GM18498 (cell line): ENCODE data around the gene PARD3.
"Not testable (repeated sequence)": the region's sequence is repeated elsewhere in the genome, so short reads cannot be mapped to it uniquely, and the experiment has no call there.

ENCODE experiments used
- ATAC-seq: cut with Tn5 transposase; IDR thresholded peaks from one replicate; pipeline ENCODE4 v1.9.1; 2021; ENCODE audit warnings: mild to moderate bottlenecking, moderate library complexity; ENCODE audit not compliant: unreplicated experiment

Gene PARD3

DNA sequence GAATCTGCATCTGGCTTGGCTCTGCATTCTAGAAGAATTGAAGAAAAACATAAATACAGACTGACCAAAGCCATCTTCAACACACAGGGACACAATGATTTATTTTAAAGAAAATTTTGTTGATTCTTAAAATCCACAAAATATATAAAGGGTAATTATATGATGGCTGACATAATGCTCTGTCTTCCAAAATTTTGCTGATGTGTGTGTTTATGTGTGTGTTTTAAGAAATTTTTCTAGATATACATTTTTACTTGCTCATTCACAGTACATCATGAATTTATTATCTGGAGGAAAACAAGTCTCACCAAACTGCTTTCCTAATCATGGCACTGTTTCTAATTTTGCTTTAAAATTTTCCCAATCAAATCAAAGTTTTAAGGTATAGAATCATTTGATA, 442.6 kb downstream of the PARD3 start:
- ATAC-seq, result no peak

DNA sequence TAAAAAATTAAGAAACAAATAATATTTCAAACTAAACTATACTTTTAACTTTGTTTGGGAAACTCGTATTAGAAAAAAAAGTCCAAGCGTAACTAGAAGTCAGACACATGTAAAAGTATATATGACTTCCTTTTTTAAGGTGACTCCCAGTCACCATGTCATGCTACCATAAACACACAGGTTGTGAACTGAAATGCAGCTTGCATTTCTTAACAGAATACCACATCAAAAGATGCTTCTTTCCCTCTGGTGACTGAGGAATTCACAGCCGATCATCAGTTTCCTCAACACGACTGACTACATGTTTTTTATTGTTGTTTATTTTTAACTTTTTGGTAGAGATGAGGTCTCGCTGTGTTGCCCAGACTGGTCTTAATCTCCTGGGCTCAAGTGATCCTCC, 445.0 kb downstream of the PARD3 start:
- ATAC-seq, result no peak

DNA sequence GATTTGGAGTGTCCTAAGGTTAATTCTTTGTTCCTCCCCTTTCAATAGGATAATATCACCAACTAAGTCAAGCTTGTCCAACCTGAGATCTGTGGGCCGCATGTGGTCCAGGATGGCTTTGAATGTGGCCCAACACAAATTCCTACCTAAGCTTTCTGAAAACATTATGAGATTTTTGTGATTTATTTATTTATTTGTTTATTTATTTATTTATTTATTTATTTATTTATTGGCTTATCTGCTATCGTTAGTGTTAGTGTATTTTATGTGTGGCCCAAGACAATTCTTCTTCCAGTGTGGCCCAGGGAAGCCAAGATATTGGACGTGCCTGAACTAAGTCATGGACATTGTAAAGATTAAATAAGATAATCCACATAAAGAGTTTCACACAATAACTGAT, 446.0 kb downstream of the PARD3 start:
- no peak for ATAC-seq

DNA sequence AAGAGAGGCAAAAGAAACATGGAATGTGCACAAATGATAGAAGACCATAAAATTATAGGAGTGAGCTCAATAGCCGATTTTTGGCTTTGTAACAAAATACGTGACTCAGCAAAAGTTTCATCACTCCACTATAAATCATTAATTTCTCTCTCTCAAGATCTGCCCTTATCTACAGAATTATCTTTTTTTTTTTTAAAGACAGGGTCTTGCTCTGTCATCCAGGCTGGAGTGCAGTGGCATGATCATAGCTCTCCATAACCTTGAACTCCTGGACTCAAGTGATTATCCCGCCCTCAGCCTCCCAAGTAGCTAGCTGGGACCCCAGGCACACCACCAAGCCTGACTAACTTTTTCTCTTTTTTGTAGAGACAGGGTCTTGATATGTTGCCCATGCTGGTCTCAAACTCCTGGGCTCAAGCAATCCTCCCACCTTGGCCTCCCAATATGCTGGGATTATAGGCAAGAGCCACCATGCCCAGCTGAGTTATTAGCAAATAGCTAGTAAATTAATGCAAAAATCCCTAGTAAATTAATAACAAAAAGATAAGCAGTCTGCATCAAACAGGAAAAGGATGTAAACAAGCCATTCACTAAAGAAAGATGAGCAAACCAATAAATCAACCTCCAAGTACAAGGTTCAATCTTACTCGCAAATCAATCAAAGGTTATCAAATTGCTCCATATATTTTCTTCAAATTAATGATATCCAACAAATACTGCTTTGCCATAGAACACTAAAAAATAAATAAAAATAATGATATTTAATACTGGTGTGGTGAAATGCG, 450.7 kb downstream of the PARD3 start:
- ATAC-seq, result no peak

DNA sequence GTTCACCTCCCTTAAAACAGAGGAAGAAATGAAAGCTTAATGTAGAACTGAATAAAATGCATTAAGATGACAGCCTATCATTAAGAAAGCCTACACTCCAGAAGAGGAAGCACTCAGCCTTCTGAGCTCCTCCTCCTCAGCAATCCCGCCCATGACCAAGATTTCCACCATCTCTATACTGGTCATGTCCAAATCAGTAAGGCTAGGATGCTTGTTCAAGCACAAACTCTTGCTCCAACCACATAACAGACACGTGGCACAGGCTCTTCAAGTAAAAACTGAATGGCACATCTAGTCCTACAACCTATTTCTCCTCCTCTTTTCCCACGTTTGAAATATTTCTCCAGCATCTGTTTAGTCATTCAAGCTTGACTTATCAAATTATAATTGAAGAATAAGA, 454.1 kb downstream of the PARD3 start:
- no peak for ATAC-seq

DNA sequence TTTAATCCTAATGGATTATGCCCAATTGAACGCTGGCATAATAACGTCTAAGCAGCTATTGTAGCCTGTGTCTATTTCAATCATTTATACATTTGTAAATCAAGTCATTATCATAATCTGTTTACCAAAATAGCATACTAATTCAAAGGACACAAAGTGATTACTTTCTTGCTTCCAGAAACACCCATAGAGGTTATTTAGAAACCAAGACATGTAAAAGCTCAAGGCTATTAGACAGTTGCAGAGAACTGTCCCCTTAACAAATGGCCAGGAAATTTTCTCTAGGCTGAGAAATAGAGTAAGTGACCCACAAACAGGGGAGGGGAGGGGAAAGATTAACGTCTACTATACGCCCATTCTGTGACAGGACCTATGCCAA, 455.7 kb downstream of the PARD3 start:
- no peak for ATAC-seq

- no peak for ATAC-seq
Measured at GRCh38 chr10:34358729-34359434, 456.2 kb downstream of the PARD3 start.

GRCh38 chr10:34356463-34356862, 458.6 kb downstream of the PARD3 start:
- no peak for ATAC-seq

- not testable (repeated sequence) for ATAC-seq
Measured at GRCh38 chr10:34353530-34353929, 461.6 kb downstream of the PARD3 start.

- ATAC-seq, result not testable (repeated sequence)
Measured at GRCh38 chr10:34352599-34353204, 462.4 kb downstream of the PARD3 start.

- ATAC-seq, result no peak
Measured at GRCh38 chr10:34351161-34351560, 463.9 kb downstream of the PARD3 start.

DNA sequence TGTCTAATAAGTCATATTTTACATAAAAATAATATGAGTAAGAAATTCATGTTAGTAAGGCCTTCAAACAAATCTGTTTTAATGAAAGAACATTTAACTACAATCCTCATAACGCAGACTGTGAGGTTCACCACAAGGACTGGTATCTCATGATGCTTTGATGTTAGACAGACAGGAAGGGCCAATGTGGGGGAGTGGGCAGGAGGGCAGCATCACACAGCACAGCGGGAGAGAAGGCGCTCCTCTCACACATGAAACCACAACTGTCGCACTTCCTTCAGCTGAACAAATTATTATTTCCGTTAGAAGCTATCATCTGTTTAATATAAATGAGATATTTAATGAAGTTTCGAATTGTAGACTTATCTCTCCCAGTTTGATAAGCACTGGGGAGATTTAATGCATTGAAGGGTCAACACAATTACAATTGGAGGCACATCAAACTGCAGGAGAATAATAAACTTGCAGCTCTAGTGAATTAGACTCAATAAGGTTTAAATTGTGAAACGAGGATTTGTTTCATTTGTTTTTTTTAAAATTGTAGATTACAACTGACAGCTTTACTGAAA, 466.1 kb downstream of the PARD3 start:
- no peak for ATAC-seq

DNA sequence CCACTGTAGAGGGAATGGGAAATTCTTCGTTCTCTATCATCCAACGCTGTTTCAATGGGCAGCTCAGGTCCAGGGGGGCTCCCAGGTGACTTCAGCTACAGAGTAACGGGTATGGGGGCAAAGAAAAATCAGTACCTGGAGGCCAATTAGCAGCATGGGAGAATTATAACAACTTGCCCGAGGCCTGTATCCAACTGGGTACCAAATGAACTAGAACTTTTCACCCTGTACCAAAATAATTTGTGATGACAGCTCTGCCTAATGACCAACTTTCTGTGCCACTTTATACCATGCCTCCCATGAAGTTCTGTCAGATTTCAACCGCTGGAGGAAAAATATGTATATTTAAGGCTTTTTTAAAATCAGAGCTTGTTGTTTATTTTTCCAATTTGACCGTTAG, 467.1 kb downstream of the PARD3 start:
- ATAC-seq, result no peak

- no peak for ATAC-seq
Measured at GRCh38 chr10:34347131-34347530, 468.0 kb downstream of the PARD3 start.

DNA sequence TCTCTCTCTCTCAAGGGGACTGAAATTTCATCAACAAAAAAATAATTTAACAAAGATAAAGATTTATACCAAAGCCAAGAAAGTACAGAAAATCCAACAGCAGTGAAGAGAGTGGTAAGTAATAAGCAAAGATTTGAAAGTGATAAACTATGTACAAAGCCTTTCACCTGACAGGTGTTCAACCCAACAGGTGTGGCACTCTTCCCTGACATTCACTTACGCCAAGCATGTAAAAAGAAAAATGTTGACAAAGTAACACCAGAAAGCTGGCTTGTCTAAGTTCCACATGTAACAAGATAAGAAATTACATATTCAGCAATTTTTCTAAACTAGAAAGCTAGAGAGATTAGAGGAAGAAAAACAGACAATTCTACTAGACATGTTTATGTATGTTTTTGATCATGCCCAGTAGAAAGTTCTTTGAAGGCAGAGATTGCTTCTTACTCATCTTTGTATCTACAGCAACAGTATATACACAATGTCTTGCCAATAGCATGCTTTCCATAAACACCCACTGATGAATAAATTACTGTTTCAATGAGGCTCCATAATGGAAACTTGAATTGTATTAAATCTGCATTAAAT, 468.5 kb downstream of the PARD3 start:
- ATAC-seq, result no peak

GRCh38 chr10:34345383-34345782, 469.7 kb downstream of the PARD3 start:
- ATAC-seq, result no peak

DNA sequence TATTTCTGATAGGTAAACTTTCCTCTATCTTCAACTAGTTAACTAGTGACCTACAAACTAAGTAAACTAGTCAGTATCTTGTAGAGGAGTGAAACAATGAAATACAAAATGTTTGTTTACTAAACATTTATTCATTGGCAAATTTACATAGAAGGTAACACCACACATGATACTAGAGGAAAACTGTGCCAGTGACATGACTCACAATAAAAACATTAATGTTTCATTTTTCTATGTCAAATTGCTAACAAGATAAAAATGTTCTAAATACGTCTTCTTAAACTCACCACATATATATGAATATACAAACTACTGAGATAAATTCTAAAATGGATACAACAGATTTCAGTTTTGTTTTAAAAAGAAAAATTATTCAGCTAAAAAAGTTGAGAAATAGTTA, 471.3 kb downstream of the PARD3 start:
- no peak for ATAC-seq

DNA sequence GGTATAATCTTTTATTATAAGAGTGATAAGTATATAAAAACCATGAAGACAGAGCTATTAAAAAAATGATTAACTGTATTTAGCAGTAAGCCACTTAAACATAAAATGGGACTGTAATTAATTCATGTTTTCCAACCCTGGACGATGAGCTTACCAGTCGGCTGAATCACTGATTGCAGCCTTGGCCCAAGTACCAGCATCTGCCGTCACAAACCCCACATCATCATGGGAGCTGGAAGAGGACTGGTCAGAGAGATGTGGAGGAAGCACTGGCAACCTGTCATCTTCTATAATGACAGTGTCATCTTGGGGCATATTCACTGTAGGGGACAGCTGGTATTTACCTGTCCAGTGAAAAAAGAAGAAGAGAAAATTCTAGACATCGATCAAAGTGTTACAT, 473.6 kb downstream of the PARD3 start:
- ATAC-seq, result no peak

GRCh38 chr10:34340934-34341333, 474.2 kb downstream of the PARD3 start:
- ATAC-seq, result no peak

DNA sequence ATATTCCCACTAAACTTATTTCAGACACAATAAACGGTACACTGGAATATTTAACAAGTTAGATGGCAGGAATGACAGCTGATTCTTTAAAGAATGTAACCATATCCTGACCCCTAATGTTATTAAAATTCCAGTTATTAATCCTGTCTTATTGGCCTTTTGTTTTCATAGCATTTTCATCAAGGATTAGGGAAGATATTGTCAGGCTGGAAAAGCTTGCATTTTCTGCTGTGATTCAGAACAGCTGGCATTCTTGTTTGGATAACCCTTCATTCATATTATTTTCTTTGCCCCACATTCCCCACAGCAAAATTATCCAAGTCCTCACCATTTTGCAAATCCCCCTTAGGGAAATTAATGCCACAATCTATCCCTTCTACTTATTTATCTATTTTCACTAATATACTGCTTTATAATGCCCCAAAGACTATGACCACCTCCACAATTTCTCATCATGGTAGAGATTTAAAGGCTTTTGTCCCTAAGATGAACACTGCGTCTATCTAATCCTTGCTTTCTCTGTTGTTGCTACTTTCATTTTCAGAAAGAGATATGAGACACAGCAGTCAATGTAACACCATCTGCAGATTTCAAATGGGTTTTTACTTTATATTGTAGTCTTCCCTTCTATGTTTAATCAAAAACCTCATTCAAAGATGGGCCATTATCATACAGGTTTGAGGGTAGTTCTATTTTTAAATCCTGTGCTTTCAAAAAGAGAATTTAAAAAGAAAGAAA, 475.1 kb downstream of the PARD3 start:
- no peak for ATAC-seq

DNA sequence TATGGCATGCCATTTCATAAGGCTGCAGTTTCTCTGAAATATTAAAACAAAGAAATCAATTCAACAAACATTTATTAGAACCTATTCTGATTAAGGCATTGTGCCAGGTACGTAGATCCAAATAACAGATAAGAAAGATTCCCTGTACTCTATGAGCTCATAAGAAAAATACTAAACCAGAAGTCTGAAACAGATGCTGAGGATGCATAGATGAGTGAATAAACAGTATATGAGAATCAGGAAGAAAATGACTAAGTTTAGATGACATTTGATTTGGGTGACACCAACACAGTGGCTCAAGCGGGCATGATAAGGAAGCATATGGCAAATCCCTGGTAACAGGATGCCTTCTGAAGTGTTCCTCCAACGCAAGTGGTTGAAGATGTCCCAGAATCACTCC, 477.2 kb downstream of the PARD3 start:
- no peak for ATAC-seq
